ENCODE results near the gene PRKX.

PRKX gene

DNA sequence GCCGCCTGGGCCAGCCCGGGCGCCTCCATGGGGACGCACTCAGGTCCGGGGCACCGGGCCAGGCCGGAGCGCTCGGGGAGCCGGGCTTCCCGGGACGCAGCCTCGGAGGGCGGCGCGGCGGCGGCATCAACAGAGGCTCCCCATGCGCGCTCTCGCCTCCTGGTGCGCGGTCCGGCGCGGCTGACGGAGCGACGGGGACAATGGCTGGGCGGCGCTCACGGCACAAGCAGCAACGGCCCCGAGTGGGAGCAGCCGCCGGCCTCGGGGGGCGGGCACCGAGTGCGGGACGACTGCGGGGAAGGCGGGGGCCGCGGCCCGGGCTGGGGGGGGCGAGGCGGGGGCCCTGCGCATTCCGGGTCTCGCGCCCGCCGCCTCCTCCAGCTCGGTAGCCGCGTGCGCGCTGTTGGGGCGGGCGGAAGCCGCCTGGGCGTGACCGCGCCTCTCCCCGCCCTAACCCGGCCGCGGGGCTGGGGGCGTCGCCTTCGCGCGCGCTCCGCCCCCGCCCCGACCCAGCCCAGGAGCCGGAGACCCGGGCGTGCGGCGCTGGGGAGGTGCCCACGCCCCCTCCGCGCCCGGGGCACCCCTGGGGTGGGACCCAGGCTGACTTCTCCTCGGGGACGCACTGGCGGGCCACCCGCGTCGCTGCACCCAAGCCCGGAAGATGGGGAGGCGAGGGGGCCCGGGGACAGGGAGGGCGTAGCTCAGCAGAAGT, at the start of gene PRKX:
TSS of gene PRKX (minus strand) at position 425 of the 712 bp plus-strand sequence. CDS start at position 29, 396 bp downstream.
- Histone ChIP-seq H3K9me2 (ENCODE audit: low read depth, low read length) (no peaks in the 10 kb centered on the region), H4K20me1 (ENCODE audit: insufficient read depth, low read length) (no peaks in the 10 kb centered on the region), H3K36me3 (ENCODE audit: insufficient read depth, low read length) (no peaks in the 10 kb centered on the region), H3K9ac (ENCODE audit: low read length) (peak within 1 kb of the TSS; percentile 78), H3K27ac (ENCODE audit: low read depth, low read length, poor library complexity, severe bottlenecking) (peak within 1 kb of the TSS; percentile 23), H3K4me1 (ENCODE audit: insufficient read depth, low read length, severe bottlenecking) (peaks cover 10% of the 10 kb centered on the region), H3K9me3 (ENCODE audit: low read length) (no peaks in the 10 kb centered on the region), H3K79me2 (ENCODE audit: insufficient read depth, low read length) (no peaks in the 10 kb centered on the region), H3K27me3 (ENCODE audit: insufficient read depth, low read length) (no peaks in the 10 kb centered on the region), H2AFZ (ENCODE audit: low read length) (no peak within 1 kb of the TSS), H3F3A (ENCODE audit: insufficient read depth, low read length) (no peaks in the 10 kb centered on the region), H3K4me2 (ENCODE audit: low read length) (peak within 1 kb of the TSS; percentile 72), H3K4me3 (ENCODE audit: low read depth, low read length, poor library complexity, severe bottlenecking) (peak within 1 kb of the TSS; percentile 75)
- TF ChIP-seq EZH2 (IDR thresholded peaks at IDR 0.05; ENCODE audit: borderline replicate concordance, low read length): no peak
- TF ChIP-seq CTCF (IDR thresholded peaks at IDR 0.05; ENCODE audit: low read length): no peak

- Histone ChIP-seq H3K4me2 (ENCODE audit: low read length) (no peak overlapping the region), H3F3A (ENCODE audit: insufficient read depth, low read length) (no peaks in the 10 kb centered on the region), H3K4me1 (ENCODE audit: insufficient read depth, low read length, severe bottlenecking) (no peaks in the 10 kb centered on the region), H3K36me3 (ENCODE audit: insufficient read depth, low read length) (no peaks in the 10 kb centered on the region), H3K9me3 (ENCODE audit: low read length) (no peaks in the 10 kb centered on the region), H4K20me1 (ENCODE audit: insufficient read depth, low read length) (no peaks in the 10 kb centered on the region), H3K4me3 (ENCODE audit: low read depth, low read length, poor library complexity, severe bottlenecking) (no peak overlapping the region), H3K9ac (ENCODE audit: low read length) (no peak overlapping the region), H3K27me3 (ENCODE audit: insufficient read depth, low read length) (no peaks in the 10 kb centered on the region), H2AFZ (ENCODE audit: low read length) (no peak overlapping the region), H3K27ac (ENCODE audit: low read depth, low read length, poor library complexity, severe bottlenecking) (no peak overlapping the region), H3K79me2 (ENCODE audit: insufficient read depth, low read length) (no peaks in the 10 kb centered on the region), H3K9me2 (ENCODE audit: low read depth, low read length) (no peaks in the 10 kb centered on the region)
- TF ChIP-seq CTCF (IDR thresholded peaks at IDR 0.05; ENCODE audit: low read length) (no peak), EZH2 (IDR thresholded peaks at IDR 0.05; ENCODE audit: borderline replicate concordance, low read length) (no peak)
Measured at GRCh38 chrX:3763111-3763510, 49.7 kb upstream of the PRKX start.

GRCh38 chrX:3757510-3758025, 44.1 kb upstream of the PRKX start:
- Histone ChIP-seq H3K36me3 (ENCODE audit: insufficient read depth, low read length) (no peaks in the 10 kb centered on the region), H3K4me3 (ENCODE audit: low read depth, low read length, poor library complexity, severe bottlenecking) (no peak overlapping the region), H3K9me2 (ENCODE audit: low read depth, low read length) (no peaks in the 10 kb centered on the region), H3K4me1 (ENCODE audit: insufficient read depth, low read length, severe bottlenecking) (no peaks in the 10 kb centered on the region), H3F3A (ENCODE audit: insufficient read depth, low read length) (no peaks in the 10 kb centered on the region), H3K27ac (ENCODE audit: low read depth, low read length, poor library complexity, severe bottlenecking) (no peak overlapping the region), H3K4me2 (ENCODE audit: low read length) (no peak overlapping the region), H3K27me3 (ENCODE audit: insufficient read depth, low read length) (no peaks in the 10 kb centered on the region), H2AFZ (ENCODE audit: low read length) (no peak overlapping the region), H3K9ac (ENCODE audit: low read length) (no peak overlapping the region), H3K79me2 (ENCODE audit: insufficient read depth, low read length) (no peaks in the 10 kb centered on the region), H3K9me3 (ENCODE audit: low read length) (no peaks in the 10 kb centered on the region), H4K20me1 (ENCODE audit: insufficient read depth, low read length) (no peaks in the 10 kb centered on the region)
- TF ChIP-seq EZH2 (IDR thresholded peaks at IDR 0.05; ENCODE audit: borderline replicate concordance, low read length) (no peak), CTCF (IDR thresholded peaks at IDR 0.05; ENCODE audit: low read length) (no peak)
